Right lung (tissue), 5 donors: Measurements from ENCODE around the gene POU2F3. TPM values are rescaled to one million over a fixed set of nuclear protein-coding genes. Genes with fewer than 3 reads are reported as not detected.

Experiments used
- DNase-seq, 2 donors: peaks; one replicate each; pipeline ENCODE4 v3.0.0-alpha.2; 2013
- polyA plus RNA-seq, 5 donors: library from polyadenylated mRNA; unstranded; fragments of 120-200 nt; gene quantifications; one replicate each; pipeline versions ENCODE4 v1.2.1 to v1.2.3, GENCODE V29; 2013; ENCODE audit warnings: inconsistent platforms in 1 of 5, low replicate concordance in 1 of 5; ENCODE audit not compliant: insufficient read length in 5 of 5, insufficient read depth in 1 of 5

The POU2F3 gene
- polyA plus RNA-seq, 5 donors: 0.50 to 1.9 (median 1.0) TPM

DNA sequence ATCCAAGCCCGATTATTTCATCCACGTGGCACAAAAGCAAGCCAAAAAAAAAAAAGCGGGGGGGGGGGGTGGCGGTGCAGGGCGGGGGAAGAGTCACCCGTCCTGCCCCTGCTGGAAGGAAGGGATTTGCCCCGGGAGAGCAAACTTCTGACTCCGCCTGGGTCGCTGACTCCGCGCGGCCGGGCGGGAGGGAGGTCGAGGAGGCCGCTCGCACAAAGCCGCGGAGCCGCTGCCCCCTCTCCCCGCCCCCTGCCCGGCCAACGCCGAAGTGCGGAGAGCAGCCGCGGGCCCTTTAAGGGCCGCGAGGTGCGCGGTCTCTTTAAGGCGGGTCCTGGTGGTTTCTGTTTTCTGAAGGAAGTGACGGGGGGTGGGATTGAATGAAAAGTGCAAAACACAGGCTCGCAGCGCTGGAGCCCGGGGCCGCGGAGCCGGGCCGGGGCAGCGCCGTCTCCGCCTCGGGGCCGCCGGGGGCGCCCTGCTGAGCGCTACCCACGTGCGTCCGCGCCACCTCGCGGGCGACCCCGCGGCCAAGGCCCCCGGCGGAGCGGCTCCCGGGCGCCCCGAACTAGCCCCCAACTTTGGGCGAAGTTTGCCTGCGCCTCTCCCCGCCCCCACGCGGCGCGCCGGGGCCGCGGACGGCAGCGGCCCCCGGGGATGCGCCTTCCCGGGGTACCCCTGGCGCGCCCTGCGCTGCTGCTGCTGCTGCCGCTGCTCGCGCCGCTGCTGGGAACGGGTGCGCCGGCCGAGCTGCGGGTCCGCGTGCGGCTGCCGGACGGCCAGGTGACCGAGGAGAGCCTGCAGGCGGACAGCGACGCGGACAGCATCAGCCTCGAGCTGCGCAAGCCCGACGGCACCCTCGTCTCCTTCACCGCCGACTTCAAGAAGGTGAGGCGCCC is 29.1 kb upstream of the POU2F3 start, which contains the start of gene OAF:
OAF (plus strand) TSS at position 407 of the 896 bp plus-strand sequence; CDS start at position 655, 248 bp downstream.
- DNase-seq: peak; percentile 87 to 89

- no peak for DNase-seq
Measured at GRCh38 chr11:120211522-120212258, 28.2 kb upstream of the POU2F3 start.

DNA sequence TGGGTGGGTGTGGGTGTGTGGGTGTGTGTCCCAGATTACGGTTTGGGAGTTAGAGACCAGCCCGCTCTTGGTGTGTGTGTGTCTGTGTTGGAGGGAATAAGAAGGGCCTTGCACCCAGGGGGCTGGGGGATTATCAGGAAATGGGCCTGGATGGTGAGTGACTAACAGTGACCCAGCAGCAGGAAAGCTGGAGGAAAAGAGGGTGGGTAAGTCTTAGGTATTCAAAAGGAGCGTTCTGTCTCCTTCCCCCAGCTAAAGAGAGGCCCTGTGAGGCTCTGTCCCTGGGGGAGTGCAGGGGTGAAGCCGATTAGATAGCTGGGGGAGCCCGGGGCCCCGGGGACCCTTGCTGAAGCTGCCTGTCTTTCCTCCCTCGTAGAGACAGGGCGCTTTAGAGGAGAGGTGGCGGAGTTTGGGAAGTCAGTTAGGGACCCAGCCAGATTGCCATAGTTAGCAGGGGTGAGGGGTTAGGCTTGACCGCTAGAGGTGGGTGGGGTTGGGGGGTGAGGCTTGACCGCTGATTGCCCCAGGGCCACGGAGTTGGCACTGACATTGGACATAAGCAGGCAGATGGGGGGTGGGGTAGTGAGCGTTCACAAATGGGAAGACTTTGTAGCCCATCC is 27.6 kb upstream of the POU2F3 start:
- DNase-seq: no peak

- no peak for DNase-seq
Measured at GRCh38 chr11:120212926-120213325, 27.0 kb upstream of the POU2F3 start.

- no peak for DNase-seq
Measured at GRCh38 chr11:120214581-120214980, 25.4 kb upstream of the POU2F3 start.

- no peak for DNase-seq
Measured at GRCh38 chr11:120215634-120216033, 24.3 kb upstream of the POU2F3 start.

DNA sequence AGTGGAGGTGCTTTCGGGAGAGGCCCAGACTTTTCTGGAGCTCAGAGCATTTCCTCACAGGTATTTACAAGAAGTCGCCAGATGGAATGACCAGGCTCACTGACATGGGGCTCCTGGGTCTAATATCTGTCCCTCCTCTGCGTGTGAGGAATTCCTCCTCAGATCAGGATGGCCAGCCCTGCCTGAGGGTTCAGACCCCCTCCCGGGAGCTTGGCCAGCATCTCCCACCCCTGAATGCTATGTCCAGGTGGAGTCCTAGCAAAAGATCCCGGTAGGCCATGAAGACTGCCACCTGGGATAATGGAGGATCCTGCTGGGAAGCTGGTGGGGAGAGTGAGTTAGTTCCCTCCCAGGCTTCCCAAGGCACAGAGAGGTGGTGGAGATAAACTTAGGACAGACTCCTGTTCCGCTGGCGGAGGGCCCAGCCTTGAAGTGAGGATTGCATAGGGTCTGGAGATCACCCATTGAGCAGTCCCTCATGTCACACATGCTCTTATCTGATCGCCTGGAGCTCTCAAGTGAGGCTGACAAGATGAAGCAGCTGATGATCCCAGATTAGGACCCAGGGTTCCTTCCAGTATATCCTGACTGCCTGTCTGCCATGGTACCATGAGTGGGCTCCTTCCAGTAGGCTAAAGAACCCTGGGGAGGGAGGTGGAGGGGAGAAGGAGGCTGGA is 23.4 kb upstream of the POU2F3 start:
- DNase-seq: no peak

DNA sequence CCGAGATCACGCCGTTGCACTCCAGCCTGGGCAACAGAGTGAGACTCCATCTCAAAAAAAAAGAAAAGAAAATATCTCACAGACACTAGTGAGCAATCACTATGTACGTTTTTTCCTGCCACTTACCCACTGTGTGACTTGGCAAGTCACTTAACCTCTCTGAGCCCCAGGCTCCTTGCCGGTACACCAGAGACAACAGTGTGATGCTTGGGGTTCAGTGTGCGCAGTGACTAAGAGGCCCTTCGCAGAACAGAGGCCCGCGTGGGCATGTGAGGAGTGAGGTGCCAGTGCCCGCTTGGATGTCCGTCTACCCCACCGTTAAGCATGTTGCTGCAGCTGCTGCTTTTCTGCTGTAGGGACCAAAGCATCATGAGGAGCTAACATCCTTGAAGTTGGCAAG is 22.4 kb upstream of the POU2F3 start:
- DNase-seq: no peak

DNA sequence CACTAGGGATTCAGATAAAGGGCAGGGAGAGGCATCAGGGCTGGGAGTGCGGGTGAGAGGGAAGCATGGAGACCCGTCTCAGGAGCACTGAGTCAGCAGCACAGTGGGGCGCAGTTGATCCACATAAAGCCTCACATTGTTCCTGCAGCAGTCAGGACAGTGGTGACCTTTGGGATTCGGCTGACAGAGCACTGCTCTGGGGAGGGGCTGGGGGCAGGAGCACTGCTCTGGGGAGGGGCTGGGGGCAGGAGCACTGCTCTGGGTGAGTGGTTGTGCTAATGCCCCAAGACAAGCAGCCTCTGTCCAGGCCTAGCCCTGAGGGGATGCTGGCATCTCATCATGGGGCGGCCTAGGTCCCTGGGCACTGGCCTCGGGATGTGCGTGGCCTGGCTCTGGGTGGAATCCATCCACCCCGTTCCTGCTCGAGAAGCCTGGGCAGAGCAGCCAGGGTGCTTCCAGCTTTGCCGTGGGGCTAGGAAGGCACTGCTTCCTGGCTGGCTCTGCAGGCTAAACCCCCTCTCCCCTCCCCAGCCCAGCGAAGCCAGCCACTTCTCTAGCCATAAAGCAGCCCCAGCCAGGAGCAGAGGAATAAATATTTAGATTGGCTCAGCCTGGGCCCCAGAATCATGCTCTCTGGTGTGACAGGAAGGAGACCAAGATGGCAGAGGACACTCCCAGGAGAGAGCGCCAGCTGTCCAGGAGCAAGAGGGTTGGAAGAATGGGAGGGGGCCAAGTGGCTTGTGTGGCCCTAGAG is 21.8 kb upstream of the POU2F3 start:
- no peak for DNase-seq

DNA sequence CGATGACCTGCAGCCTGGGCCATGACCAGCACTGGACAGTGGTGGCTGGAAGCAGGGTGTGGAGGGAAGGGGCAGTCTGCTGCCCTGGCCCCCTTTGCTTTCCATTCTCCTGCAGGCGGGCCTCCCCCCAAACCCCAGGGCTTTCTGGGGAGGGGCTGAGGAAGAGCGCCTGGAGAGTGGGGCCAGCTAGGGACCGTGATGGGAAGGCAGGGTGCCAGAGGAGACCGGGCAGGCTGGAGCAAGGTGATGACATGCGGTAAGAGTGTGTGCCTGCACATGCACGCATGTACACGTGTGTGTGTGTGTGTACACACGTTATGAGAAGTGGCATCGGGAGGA is 21.3 kb upstream of the POU2F3 start:
- no peak for DNase-seq

- DNase-seq: no peak
Measured at GRCh38 chr11:120219232-120219937, 20.6 kb upstream of the POU2F3 start.

DNA sequence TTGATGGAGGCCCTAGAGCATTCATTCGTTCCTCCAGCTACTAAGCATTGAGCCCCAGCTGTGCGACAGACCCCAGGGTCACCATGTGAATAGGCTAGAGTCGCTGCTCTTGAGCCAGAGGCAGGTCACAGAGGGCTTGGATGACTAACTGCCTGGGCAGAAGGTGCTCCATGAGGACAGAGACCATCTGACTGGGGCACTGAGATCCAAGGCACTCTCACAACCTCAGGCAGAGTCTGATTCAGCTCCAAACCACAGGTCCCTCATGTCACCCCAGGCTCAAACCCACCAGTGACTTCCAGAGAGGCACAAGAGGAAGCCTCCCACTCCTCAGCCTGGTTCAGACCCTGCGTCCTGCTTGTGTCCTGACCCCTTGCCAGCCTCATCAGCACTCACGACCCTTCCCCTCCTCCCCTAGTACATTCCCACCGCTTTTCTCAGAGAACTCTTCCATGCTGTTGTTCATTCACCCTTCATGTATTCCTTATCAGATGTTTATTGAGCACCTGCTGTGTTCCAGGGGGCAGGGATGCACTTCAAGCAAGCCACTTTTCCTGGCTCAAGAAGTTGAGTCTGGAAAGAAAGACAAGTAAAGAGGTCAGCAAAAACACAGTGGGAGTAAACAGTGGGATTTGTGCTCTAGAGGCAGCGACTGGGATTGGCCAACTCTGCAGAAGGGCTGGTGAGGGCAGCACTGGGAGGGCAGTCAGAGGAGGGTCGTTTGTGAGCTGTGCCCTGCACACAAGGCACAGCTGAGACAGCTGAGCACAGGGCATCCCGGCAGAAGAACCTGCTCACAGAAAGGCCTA is 19.8 kb upstream of the POU2F3 start:
- DNase-seq: no peak

- no peak for DNase-seq
Measured at GRCh38 chr11:120220747-120221037, 19.2 kb upstream of the POU2F3 start.

DNA sequence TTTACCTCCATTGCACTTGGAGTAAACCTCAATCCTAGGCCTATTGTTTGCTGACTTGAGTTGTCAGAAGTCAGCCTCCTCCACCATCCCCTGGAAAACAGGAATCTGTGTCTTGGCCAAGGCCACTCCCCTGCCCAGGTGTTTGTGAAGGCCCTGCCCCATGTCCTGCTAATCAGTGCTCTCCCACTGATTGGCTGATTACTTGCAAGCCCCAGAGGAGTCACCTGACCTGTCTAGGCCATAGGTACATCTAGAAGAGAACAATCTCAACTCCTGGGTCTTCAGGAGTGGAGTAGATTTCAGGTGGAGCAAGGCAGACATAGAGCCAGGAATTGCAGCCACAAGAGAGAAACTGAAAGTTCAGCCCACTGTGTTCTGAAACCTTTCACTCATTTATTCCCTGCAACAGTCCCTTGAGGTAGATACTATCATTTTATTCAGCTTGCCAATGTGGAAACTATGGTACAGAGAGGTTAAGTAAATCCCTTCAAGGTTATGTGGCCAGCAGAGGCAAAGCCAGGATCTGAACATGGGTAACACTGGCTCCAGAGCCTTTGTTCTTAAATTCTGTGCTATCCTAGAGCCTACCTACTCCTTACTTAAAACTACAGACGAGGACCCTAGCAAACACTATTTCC is 18.7 kb upstream of the POU2F3 start:
- DNase-seq: no peak

DNA sequence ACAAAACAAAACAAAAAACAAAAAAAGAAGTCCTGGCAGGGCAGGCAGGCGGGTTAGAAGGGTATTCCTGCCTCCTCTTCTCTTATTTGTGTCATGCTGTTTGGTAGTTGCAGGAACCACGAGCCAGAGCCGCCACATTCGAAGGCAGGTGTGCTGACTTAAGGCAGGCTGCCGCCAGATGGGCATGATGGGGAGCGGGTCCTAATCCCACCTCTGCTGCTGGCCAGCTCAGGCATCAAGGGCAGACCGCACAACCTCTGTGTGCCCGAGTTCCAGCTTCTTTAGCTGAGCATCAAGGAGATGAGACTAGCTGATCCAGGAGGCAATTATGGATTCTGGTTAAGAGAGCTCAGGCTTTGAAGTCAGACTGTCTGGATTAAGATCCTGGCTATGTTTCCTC is 17.0 kb upstream of the POU2F3 start:
- no peak for DNase-seq

- DNase-seq: no peak
Measured at GRCh38 chr11:120223793-120224192, 16.1 kb upstream of the POU2F3 start.

GRCh38 chr11:120224361-120224760 is 15.6 kb upstream of the POU2F3 start:
- no peak for DNase-seq

DNA sequence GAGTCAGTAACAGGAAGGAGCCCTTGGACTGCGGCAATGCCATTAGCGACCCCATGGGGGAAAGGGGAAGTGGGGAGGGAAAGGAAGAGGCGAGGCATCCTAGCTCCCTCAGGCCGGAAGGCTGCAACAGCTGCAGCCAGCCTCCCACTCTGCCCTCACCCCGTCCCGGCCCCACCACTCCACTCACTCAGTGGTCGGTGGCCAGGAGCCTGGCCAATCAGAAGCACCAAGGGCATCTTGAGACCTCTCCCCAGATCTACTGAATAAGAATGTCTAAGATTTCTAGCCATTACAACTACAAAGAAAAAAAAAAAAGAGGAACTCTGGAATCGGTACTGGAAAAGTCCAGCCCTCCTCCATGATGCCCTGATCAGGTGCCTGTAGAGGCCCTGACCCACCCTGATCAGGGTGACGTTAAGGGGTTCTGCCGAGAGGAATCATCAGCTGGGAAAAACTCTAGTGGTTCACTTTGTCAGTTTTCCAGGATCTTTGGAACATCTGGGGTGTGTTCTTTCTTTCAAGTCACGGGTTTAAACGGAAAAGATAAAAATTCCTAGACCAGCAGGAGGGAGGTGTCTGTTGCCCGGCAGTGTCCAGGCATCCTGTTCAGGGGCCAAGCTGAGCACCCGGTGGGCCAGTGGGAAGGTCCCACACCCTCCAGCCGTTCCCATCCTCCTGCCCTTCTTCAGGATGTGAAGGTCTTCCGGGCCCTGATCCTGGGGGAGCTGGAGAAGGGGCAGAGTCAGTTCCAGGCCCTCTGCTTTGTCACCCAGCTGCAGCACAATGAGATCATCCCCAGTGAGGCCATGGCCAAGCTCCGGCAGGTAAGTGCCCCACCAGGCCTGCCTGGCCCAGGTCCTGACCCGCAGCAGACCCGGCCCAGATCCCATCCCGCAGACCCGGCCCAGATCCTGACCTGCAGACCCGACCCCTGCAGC is 14.7 kb upstream of the POU2F3 start:
- DNase-seq: peak in 1 of 2 donors; percentile 65
